ENCODE measurements around the gene BABAM2. TPM values are rescaled to one million over a fixed set of nuclear protein-coding genes. Genes with fewer than 3 reads are reported as not detected.
"Not testable (repeated sequence)": the region's sequence is repeated elsewhere in the genome, so short reads cannot be mapped to it uniquely, and the experiment has no call there.

BABAM2 gene
- total RNA-seq, 2 experiments from 2014 or later: 50.7 to 51.0 TPM

- not testable (repeated sequence) for DNase-seq; ATAC-seq (ENCODE audit: low read depth); H3K27ac Mint-ChIP-seq; H3K27me3 Mint-ChIP-seq; H3K4me3 Mint-ChIP-seq
- POLR2A ChIA-PET: interaction anchor here (1.1 kb wide), 1 partner anchor 15 kb away, joined by 3 read pairs; no protein-coding TSS in a partner anchor
- H3K9me3 Mint-ChIP-seq: peaks cover 25% of the 10 kb centered on the region
- H3K4me1 Mint-ChIP-seq: peaks cover 35% of the 10 kb centered on the region
- H3K36me3 Mint-ChIP-seq: peaks cover 51% of the 10 kb centered on the region
Measured at GRCh38 chr2:27968045-27968444, 77.5 kb downstream of the BABAM2 start.

GRCh38 chr2:27968957-27969356 lies 78.4 kb downstream of the BABAM2 start:
- H3K4me3 Mint-ChIP-seq; POLR2A ChIA-PET; H3K27me3 Mint-ChIP-seq; ATAC-seq (ENCODE audit: low read depth); DNase-seq: not testable (repeated sequence)
- H3K9me3 Mint-ChIP-seq: peaks cover 22% of the 10 kb centered on the region
- peaks cover 50% of the 10 kb centered on the region for H3K36me3 Mint-ChIP-seq
- H3K4me1 Mint-ChIP-seq: peaks cover 31% of the 10 kb centered on the region
- H3K27ac Mint-ChIP-seq: peak overlapping the region; percentile 14

DNA sequence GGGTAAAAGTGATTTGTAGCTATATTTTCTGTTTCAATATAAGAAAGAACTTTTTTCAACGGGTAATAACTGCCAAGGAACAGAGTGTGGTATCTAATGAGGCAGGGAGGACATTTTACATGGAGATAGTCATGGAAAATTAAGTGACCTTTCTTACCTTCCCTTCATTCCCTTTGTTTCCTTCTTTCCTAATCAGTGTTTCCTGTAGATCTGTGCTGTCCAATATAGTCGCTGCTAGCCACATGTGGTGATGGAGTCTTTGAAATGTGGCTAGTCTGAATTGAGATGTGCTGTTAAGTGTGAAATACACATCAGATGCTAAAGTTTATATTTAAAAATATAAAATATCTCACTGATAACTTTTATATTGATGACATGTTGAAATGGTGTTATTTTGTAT lies 81.8 kb downstream of the BABAM2 start:
- Mint-ChIP-seq H3K4me3 (no peak overlapping the region), H3K9me3 (peaks cover 18% of the 10 kb centered on the region), H3K27ac (no peak overlapping the region), H3K4me1 (peaks cover 12% of the 10 kb centered on the region), H3K27me3 (no peaks in the 10 kb centered on the region), H3K36me3 (peaks cover 45% of the 10 kb centered on the region)
- no peak for ATAC-seq (ENCODE audit: low read depth)
- DNase-seq: no peak
- POLR2A ChIA-PET: interaction anchor here (1.4 kb wide), 1 partner anchor 12 kb away, joined by 3 read pairs; no protein-coding TSS in a partner anchor

- no peaks in the 10 kb centered on the region for H3K27me3 Mint-ChIP-seq
- no peak overlapping the region for H3K27ac Mint-ChIP-seq
- DNase-seq (no peak), ATAC-seq (ENCODE audit: low read depth) (no peak)
- no peak overlapping the region for H3K4me3 Mint-ChIP-seq
- POLR2A ChIA-PET: no interaction called here
- peaks cover 16% of the 10 kb centered on the region for H3K4me1 Mint-ChIP-seq
- H3K9me3 Mint-ChIP-seq: peaks cover 15% of the 10 kb centered on the region
- H3K36me3 Mint-ChIP-seq: peaks cover 44% of the 10 kb centered on the region
Measured at GRCh38 chr2:27973592-27973991, 83.1 kb downstream of the BABAM2 start.

DNA sequence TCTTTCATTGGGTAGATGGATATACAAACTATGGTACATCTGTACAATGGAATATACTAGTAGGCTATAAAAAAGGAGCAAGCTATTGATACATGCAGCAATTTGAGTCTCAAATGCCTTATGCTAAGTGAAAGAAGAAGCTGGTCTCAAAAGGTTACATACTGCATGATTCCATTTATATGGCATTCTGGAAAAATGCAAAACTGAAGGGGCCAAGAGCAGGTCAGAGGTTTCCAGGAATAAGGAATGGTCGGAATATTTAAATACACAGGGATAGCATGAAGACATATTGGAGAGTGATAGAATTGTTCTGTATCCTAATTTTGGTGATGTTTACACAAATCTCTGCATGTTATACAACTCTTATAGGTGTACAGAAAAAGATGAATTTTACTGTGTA lies 85.8 kb downstream of the BABAM2 start:
- no peak for DNase-seq
- Mint-ChIP-seq H3K27ac (no peak overlapping the region), H3K4me3 (no peak overlapping the region), H3K27me3 (no peaks in the 10 kb centered on the region), H3K36me3 (peaks cover 35% of the 10 kb centered on the region), H3K9me3 (peaks cover 5% of the 10 kb centered on the region), H3K4me1 (peaks cover 23% of the 10 kb centered on the region)
- POLR2A ChIA-PET: no interaction called here
- no peak for ATAC-seq (ENCODE audit: low read depth)

DNA sequence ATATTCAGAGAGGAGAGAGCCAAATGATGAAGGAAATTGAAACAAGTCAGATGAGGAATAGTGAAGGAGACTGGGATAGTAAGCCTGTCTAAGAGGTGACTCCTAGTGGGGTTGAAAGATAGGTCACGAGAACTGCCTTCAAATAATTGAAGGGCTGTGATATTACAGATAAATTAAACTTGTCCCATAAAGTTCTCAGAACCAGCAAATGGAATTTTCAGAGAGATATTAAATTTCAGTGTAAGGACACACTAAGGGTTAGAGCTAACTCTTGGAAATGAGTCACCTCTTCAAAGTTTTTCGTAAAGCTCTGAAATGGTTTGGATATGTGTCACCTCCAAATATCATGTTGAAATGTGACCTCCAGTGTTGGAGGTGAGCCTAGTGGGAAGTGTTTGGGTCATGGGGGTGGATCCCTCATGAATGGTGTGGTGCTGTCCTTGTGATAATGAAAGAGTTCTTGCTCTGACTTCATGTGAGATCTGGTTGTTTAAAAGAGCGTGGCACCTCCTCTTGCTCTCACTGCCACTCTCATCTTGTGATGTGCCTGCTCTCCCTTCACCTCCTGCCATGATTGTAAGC lies 87.3 kb downstream of the BABAM2 start:
- H3K27ac Mint-ChIP-seq: peak overlapping the region; percentile 31
- no peak overlapping the region for H3K4me3 Mint-ChIP-seq
- POLR2A ChIA-PET: interaction anchor here (1.0 kb wide), 1 partner anchor 11 kb away, joined by 3 read pairs; no protein-coding TSS in a partner anchor
- peaks cover 21% of the 10 kb centered on the region for H3K4me1 Mint-ChIP-seq
- DNase-seq (no peak), ATAC-seq (ENCODE audit: low read depth) (no peak)
- H3K27me3 Mint-ChIP-seq: no peaks in the 10 kb centered on the region
- H3K9me3 Mint-ChIP-seq: peaks cover 5% of the 10 kb centered on the region
- H3K36me3 Mint-ChIP-seq: peaks cover 38% of the 10 kb centered on the region

GRCh38 chr2:27978761-27979160 lies 88.2 kb downstream of the BABAM2 start:
- POLR2A ChIA-PET; ATAC-seq (ENCODE audit: low read depth); H3K27ac Mint-ChIP-seq; H3K27me3 Mint-ChIP-seq; H3K9me3 Mint-ChIP-seq; H3K4me3 Mint-ChIP-seq; DNase-seq: not testable (repeated sequence)
- Mint-ChIP-seq H3K4me1 (peaks cover 21% of the 10 kb centered on the region), H3K36me3 (peaks cover 37% of the 10 kb centered on the region)

DNA sequence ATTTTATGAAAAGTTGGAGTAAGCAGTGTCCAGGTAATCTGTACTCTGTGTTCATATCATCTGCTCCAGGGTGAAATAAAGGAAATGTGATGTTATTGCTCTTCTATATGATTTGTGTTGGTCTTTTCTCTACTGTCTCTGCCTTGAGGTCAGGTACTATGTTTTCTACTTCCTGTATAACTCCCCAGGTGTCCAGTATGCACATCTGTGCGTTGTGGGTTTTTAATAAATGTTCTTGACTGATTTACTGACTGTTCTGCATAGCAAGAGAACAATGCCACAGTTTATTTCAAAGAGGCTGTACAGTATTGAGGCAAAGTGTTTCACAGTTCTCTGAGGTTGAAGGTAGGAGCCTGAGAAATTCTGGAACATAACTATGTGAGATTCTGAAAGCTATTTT lies 89.7 kb downstream of the BABAM2 start:
- H3K27ac Mint-ChIP-seq: peak overlapping the region; percentile 1

DNA sequence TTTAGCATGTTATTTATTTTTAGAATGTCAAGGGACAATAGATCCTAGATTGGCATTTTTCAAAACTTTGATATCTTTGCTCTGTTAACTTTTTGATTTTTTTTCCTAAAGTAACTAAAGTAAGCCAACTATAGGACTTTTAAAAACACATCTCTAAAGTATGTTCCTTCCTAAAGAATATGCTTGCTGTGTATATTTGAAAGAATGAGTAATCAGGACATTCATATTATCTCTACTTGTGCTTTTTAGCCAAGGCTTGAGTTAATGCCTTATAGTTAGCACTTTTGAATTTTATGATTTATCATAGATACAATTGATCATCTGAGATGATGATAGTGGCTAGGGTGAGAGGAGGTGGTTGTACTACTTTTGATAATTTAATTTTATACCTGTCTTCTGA lies 93.6 kb downstream of the BABAM2 start:
- Mint-ChIP-seq H3K27me3 (no peaks in the 10 kb centered on the region), H3K4me3 (no peak overlapping the region), H3K36me3 (peaks cover 37% of the 10 kb centered on the region), H3K27ac (no peak overlapping the region), H3K9me3 (peaks cover 1% of the 10 kb centered on the region), H3K4me1 (peaks cover 24% of the 10 kb centered on the region)
- no peak for DNase-seq
- POLR2A ChIA-PET: no interaction called here
- ATAC-seq (ENCODE audit: low read depth): no peak

More for the DNA sequence above, 89.7 kb downstream of the BABAM2 start:
- POLR2A ChIA-PET: no interaction called here
- no peak for DNase-seq
- ATAC-seq (ENCODE audit: low read depth): peak; percentile 60
- Mint-ChIP-seq H3K4me3 (no peak overlapping the region), H3K27me3 (no peaks in the 10 kb centered on the region), H3K9me3 (peaks cover 6% of the 10 kb centered on the region), H3K4me1 (peaks cover 21% of the 10 kb centered on the region), H3K36me3 (peaks cover 41% of the 10 kb centered on the region)

DNA sequence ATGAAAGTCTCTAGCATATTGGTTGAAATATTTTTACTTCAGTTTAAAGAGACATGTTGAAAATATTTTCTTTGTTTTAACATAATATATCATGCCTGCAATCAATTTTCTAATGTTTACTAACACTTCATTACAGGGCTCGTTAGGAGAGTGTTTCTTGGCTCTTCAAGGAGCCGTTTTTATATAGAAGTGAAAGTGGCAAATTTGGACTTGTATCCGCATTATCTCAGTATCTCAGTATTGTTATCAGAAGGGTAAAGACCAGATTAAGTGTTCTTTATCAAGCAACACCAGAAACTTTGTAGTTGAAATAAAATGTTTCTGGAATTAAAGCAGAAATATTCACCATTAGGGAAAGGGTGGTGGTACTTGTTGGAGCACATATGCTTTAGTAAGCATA lies 97.8 kb downstream of the BABAM2 start:
- peak overlapping the region; percentile 88 for H3K27ac Mint-ChIP-seq
- H3K4me1 Mint-ChIP-seq: peaks cover 26% of the 10 kb centered on the region
- peaks cover 11% of the 10 kb centered on the region for H3K9me3 Mint-ChIP-seq
- DNase-seq: no peak
- peaks cover 53% of the 10 kb centered on the region for H3K36me3 Mint-ChIP-seq
- peak overlapping the region; percentile 57 for H3K4me3 Mint-ChIP-seq
- POLR2A ChIA-PET: interaction anchor here (2.3 kb wide), 1 partner anchor 98 kb away, joined by 7 read pairs; the partner anchor contains the start of genes BABAM2 and RBKS
- no peaks in the 10 kb centered on the region for H3K27me3 Mint-ChIP-seq
- ATAC-seq (ENCODE audit: low read depth): no peak

- POLR2A ChIA-PET: interaction anchor here (2.3 kb wide), 1 partner anchor 98 kb away, joined by 7 read pairs; the partner anchor contains the start of genes BABAM2 and RBKS
- ATAC-seq (ENCODE audit: low read depth) (peak; percentile 55), DNase-seq (no peak)
- H3K27ac Mint-ChIP-seq: peak overlapping the region; percentile 88
- H3K9me3 Mint-ChIP-seq: peaks cover 11% of the 10 kb centered on the region
- H3K36me3 Mint-ChIP-seq: peaks cover 53% of the 10 kb centered on the region
- H3K4me3 Mint-ChIP-seq: peak overlapping the region; percentile 57
- no peaks in the 10 kb centered on the region for H3K27me3 Mint-ChIP-seq
- H3K4me1 Mint-ChIP-seq: peaks cover 26% of the 10 kb centered on the region
Measured at GRCh38 chr2:27988718-27989117, 98.2 kb downstream of the BABAM2 start.

- ATAC-seq (ENCODE audit: low read depth) (peak; percentile 53), DNase-seq (no peak)
- Mint-ChIP-seq H3K4me1 (peaks cover 26% of the 10 kb centered on the region), H3K27ac (peak overlapping the region; percentile 88), H3K9me3 (peaks cover 11% of the 10 kb centered on the region), H3K36me3 (peaks cover 55% of the 10 kb centered on the region), H3K4me3 (peak overlapping the region; percentile 1), H3K27me3 (no peaks in the 10 kb centered on the region)
- POLR2A ChIA-PET: interaction anchor here (0.7 to 2.3 kb wide), 2 partner anchors 11 to 99 kb away, joined by 3 to 7 read pairs; partner anchors contain the start of genes BABAM2 and RBKS
Measured at GRCh38 chr2:27989149-27989548, 98.6 kb downstream of the BABAM2 start.

DNA sequence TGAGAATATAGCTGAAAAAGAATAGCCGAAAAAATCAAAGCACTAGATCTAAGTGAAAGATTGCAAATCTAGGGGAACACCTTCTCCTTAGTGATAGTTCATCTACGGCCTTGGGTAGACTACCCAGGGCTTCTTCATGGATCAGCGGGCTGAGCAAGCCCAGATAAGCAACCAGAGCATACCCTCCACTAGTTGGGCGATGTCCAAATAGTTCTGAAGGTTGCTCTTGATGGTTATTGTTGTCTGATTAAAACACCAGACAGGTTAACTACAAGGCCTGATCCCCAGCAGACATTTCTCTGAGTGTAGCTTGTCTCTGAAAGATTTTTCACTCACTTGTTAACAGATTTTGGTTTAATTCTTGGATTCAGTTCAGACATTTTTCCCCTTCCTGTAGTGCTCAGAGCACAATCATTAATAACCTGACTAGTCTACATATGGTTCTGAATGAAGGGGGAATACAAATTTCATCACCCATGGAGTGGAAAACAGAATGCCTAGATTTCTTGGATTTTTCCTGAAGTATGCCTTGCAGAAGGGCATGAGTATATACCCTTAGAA lies 99.6 kb downstream of the BABAM2 start:
- peaks cover 57% of the 10 kb centered on the region for H3K36me3 Mint-ChIP-seq
- H3K9me3 Mint-ChIP-seq: peaks cover 14% of the 10 kb centered on the region
- DNase-seq (no peak), ATAC-seq (ENCODE audit: low read depth) (no peak)
- POLR2A ChIA-PET: interaction anchor here (2.3 kb wide), 1 partner anchor 100 kb away, joined by 7 read pairs; the partner anchor contains the start of genes BABAM2 and RBKS
- no peak overlapping the region for H3K27ac Mint-ChIP-seq
- peaks cover 29% of the 10 kb centered on the region for H3K4me1 Mint-ChIP-seq
- H3K4me3 Mint-ChIP-seq: no peak overlapping the region
- H3K27me3 Mint-ChIP-seq: no peaks in the 10 kb centered on the region

DNA sequence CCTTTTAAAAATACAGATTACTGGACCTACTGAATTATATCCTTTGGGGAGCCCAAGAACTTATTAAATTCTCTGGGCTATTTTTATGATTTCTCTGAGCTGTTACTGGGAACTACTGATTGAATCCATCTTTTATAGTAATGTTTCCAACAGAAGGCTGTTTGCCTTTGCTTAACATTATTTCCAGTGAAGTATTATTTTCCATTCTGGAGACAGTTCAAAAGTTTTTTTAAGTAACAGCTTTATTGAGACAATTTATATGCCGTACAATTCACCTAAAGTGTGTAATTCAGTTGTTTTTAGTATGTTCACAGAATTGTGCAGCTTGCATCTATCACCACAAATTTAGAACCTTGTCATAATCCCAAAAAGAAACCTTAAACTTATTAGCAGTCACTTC lies 100.6 kb downstream of the BABAM2 start:
- H3K4me3 Mint-ChIP-seq: no peak overlapping the region
- peaks cover 28% of the 10 kb centered on the region for H3K4me1 Mint-ChIP-seq
- peaks cover 58% of the 10 kb centered on the region for H3K36me3 Mint-ChIP-seq
- POLR2A ChIA-PET: no interaction called here
- H3K9me3 Mint-ChIP-seq: peaks cover 16% of the 10 kb centered on the region
- DNase-seq: no peak
- no peak overlapping the region for H3K27ac Mint-ChIP-seq
- H3K27me3 Mint-ChIP-seq: no peaks in the 10 kb centered on the region
- no peak for ATAC-seq (ENCODE audit: low read depth)
